Measurements from ENCODE around the gene PEF1.

The PEF1 gene

GRCh38 chr1:31581821-31582810 lies 62.6 kb downstream of the PEF1 start:
- H3K4me3 ChIP-seq (ENCODE audit: low read depth, low read length), result no peak overlapping the region
- no peak for DNase-seq (ENCODE audit: low read depth)
- no peak for TF ChIP-seq CTCF (IDR thresholded peaks at IDR 0.05; ENCODE audit: control insufficient read depth, extremely low read depth, insufficient read depth)

GRCh38 chr1:31580891-31581603 lies 63.6 kb downstream of the PEF1 start:
- DNase-seq (ENCODE audit: low read depth), result no peak
- no peak for TF ChIP-seq CTCF (IDR thresholded peaks at IDR 0.05; ENCODE audit: control insufficient read depth, extremely low read depth, insufficient read depth)
- no peak overlapping the region for H3K4me3 ChIP-seq (ENCODE audit: low read depth, low read length)

- TF ChIP-seq CTCF (IDR thresholded peaks at IDR 0.05; ENCODE audit: control insufficient read depth, extremely low read depth, insufficient read depth), result no peak
- H3K4me3 ChIP-seq (ENCODE audit: low read depth, low read length), result no peak overlapping the region
- DNase-seq (ENCODE audit: low read depth), result no peak
Observed at GRCh38 chr1:31580513-31580870, 64.2 kb downstream of the PEF1 start.

Measured in LNCaP clone FGC (cell line).